K562 (cell line): ENCODE data around the gene FUT9. TPM values are rescaled to one million over a fixed set of nuclear protein-coding genes. Genes with fewer than 3 reads are reported as not detected.

Experiments
- ATAC-seq: fragments of 200-7000 bp; cut with Tn5 transposase; 3 replicates; pipeline ENCODE4 v1.9.1; 2020; ENCODE audit warnings: moderate library complexity
- BruUV-seq: library from RNA; stranded (reverse); fragments of 400-500 nt; replicated peaks from 2 replicates; lab custom pipeline; 2021; lab: Mats Ljungman, UMichigan
- CTCF ChIA-PET: fragments of 300-600 bp; formaldehyde crosslinking; extraction: SDS; loops from one replicate; lab custom pipeline; 2021; ENCODE audit warnings: low intra/inter-chr PET ratio; lab: Yijun Ruan, JAX
- POLR2A ChIA-PET: fragments of 300-600, 350-650 bp; sonication (Branson Sonifier 250); formaldehyde crosslinking; extraction: SDS; loops from one replicate; lab custom pipeline; 2021; ENCODE audit warnings: antibody characterized with exemption, inconsistent platforms; lab: Yijun Ruan, JAX
- DNase-seq, 4 experiments: peaks; one replicate each; pipeline versions ENCODE4 v3.0.0 to v3.0.0-alpha.2; 2011 to 2018; ENCODE audit warnings: low spot score in 3 of 4, mixed read lengths in 3 of 4; ENCODE audit errors: extremely low read depth in 1 of 4
- FAIRE-seq: peaks from 2 replicates; lab custom pipeline; 2011; peaks lifted over from hg19 to GRCh38; lab: Jason Lieb, UNC
- H2AFZ ChIP-seq: 2 replicates; pipeline ENCODE4 v1.6.0; 2011; ENCODE audit warnings: low read depth, low read length, control low read depth, inconsistent platforms
- H3K27ac ChIP-seq: fragments of 200-600 bp; 3 replicates; pipeline ENCODE4 v1.8.0; 2011; ENCODE audit warnings: low read depth, mild to moderate bottlenecking, control low read depth, inconsistent platforms, low read length, moderate library complexity, mixed read lengths; ENCODE audit errors: extremely low read depth
- H3K27me3 ChIP-seq, 2 experiments: fragments of 300-600 bp in 1 of 2; 2 replicates in 1 of 2; 3 replicates in 1 of 2; pipeline versions ENCODE4 v1.6.0 to v1.8.0; 2011; ENCODE audit warnings: inconsistent platforms in 2 of 2, low read length in 2 of 2, mild to moderate bottlenecking in 1 of 2, mixed read lengths in 1 of 2, moderate library complexity in 1 of 2; ENCODE audit not compliant: control insufficient read depth in 2 of 2, insufficient read depth in 2 of 2
- H3K36me3 ChIP-seq: fragments of 300-600 bp; 3 replicates; pipeline ENCODE4 v1.8.0; 2011; ENCODE audit warnings: mild to moderate bottlenecking, low read length, inconsistent platforms; ENCODE audit not compliant: control insufficient read depth, insufficient read depth
- H3K4me1 ChIP-seq, 2 experiments: fragments of 200-600 bp in 1 of 2; replicated peaks in 1 of 2; 2 replicates in 1 of 2; 3 replicates in 1 of 2; pipeline versions ENCODE4 v1.5.1 to v1.8.0; 2011; ENCODE audit warnings: inconsistent platforms in 2 of 2, low read length in 2 of 2, mild to moderate bottlenecking in 1 of 2, mixed read lengths in 1 of 2, moderate library complexity in 1 of 2; ENCODE audit not compliant: control insufficient read depth in 2 of 2, insufficient read depth in 2 of 2
- H3K4me2 ChIP-seq: 2 replicates; pipeline ENCODE4 v1.6.1; 2011; ENCODE audit warnings: low read length, control low read depth, inconsistent platforms, mixed read lengths; ENCODE audit not compliant: insufficient read depth
- H3K4me3 ChIP-seq: fragments of 200-600 bp; sonication (generic), shearing (Covaris generic); 2 replicates; pipeline ENCODE4 v1.5.1; 2016; ENCODE audit warnings: control low read depth, inconsistent platforms
- H3K79me2 ChIP-seq: fragments of 200-600 bp; 3 replicates; pipeline ENCODE4 v1.8.0; 2011; ENCODE audit warnings: low read length, inconsistent platforms; ENCODE audit not compliant: control insufficient read depth, insufficient read depth
- H3K9ac ChIP-seq, 2 experiments: 2 replicates each; pipeline versions ENCODE4 v1.6.0 to v1.6.1; 2011; ENCODE audit warnings: low read depth in 2 of 2, low read length in 2 of 2, control low read depth in 1 of 2, inconsistent platforms in 1 of 2, mild to moderate bottlenecking in 1 of 2, mixed read lengths in 1 of 2; ENCODE audit not compliant: insufficient read depth in 1 of 2
- H3K9me1 ChIP-seq: one replicate; pipeline ENCODE4 v1.6.0; 2011; ENCODE audit warnings: inconsistent platforms, mild to moderate bottlenecking, low read length, moderate library complexity; ENCODE audit not compliant: control insufficient read depth, insufficient read depth
- H3K9me3 ChIP-seq: replicated peaks from 2 replicates; pipeline ENCODE4 v1.5.1; 2011; ENCODE audit warnings: low read depth, low read length, inconsistent platforms; ENCODE audit not compliant: control insufficient read depth, insufficient read depth
- H4K20me1 ChIP-seq: replicated peaks from 2 replicates; pipeline ENCODE4 v1.6.1; 2011; ENCODE audit warnings: low read length, inconsistent platforms, mixed read lengths; ENCODE audit not compliant: control insufficient read depth, insufficient read depth
- ARID2 ChIP-seq: fragments of 450-650 bp; IDR thresholded peaks from 2 replicates; pipeline ENCODE4 v1.6.1; 2017; ENCODE audit warnings: antibody characterized with exemption, mild to moderate bottlenecking
- BCL6 ChIP-seq: fragments of 250-450 bp; sonication (Bioruptor Pico); IDR thresholded peaks from 2 replicates; pipeline ENCODE4 v1.4.0; 2020
- CHCHD3 ChIP-seq: fragments of 250-450 bp; sonication (Bioruptor Pico); IDR thresholded peaks from 2 replicates; pipeline ENCODE4 v2.1.2; 2022; ENCODE audit warnings: mild to moderate bottlenecking
- CTBP1 ChIP-seq: fragments of 450-650 bp; IDR thresholded peaks from 2 replicates; pipeline ENCODE4 v1.6.1; 2016; ENCODE audit warnings: borderline replicate concordance
- ELF1 ChIP-seq: fragments of 200-800 bp; sonication (Bioruptor generic); IDR thresholded peaks from 2 replicates; pipeline ENCODE4 v1.6.1; 2016; ENCODE audit warnings: missing genetic modification characterization, missing compliant biosample characterization
- ETS1 ChIP-seq: conservative IDR thresholded peaks from 2 replicates; pipeline ENCODE4 v1.6.1; 2011; ENCODE audit warnings: low read depth, mild to moderate bottlenecking, low read length; ENCODE audit not compliant: control insufficient read depth
- GTF3C2 ChIP-seq: IDR thresholded peaks from 3 replicates; pipeline ENCODE4 v1.6.1; 2011; ENCODE audit warnings: borderline replicate concordance, mild to moderate bottlenecking, moderate library complexity; ENCODE audit not compliant: insufficient read length; ENCODE audit errors: extremely low read depth
- KLF13 ChIP-seq: fragments of 450-650 bp; IDR thresholded peaks from 2 replicates; pipeline ENCODE4 v1.6.1; 2016; ENCODE audit warnings: missing genetic modification characterization, low read depth, mild to moderate bottlenecking, missing compliant biosample characterization, moderate library complexity, borderline replicate concordance
- MTF1 ChIP-seq: fragments of 250-450 bp; sonication (Bioruptor Pico); IDR thresholded peaks from 2 replicates; pipeline ENCODE4 v1.9.0; 2021; ENCODE audit warnings: moderate library complexity, mild to moderate bottlenecking, inconsistent platforms, borderline replicate concordance
- RAD21 ChIP-seq, 2 experiments: fragments of 250-450 bp in 1 of 2; fragments of 450-650 bp in 1 of 2; sonication (Bioruptor Pico) in 1 of 2; formaldehyde crosslinking in 1 of 2; IDR thresholded peaks in 1 of 2; conservative IDR thresholded peaks in 1 of 2; 2 replicates each; pipeline versions ENCODE4 v1.4.0 to v1.8.0; 2020 to 2022; ENCODE audit warnings: mild to moderate bottlenecking in 2 of 2, moderate library complexity in 1 of 2
- RBM15 ChIP-seq: fragments of 200-400 bp; formaldehyde crosslinking; IDR thresholded peaks from 2 replicates; pipeline ENCODE4 v1.6.1; 2018; ENCODE audit warnings: mild to moderate bottlenecking, low read length, moderate library complexity; ENCODE audit not compliant: insufficient read depth
- RFX5 ChIP-seq: IDR thresholded peaks from 2 replicates; pipeline ENCODE4 v1.6.1; 2011; ENCODE audit warnings: low read depth, mild to moderate bottlenecking, improper control_type of control experiment, low read length
- SOX6 ChIP-seq: fragments of 450-650 bp; IDR thresholded peaks from 2 replicates; pipeline ENCODE4 v1.6.1; 2014; ENCODE audit warnings: mild to moderate bottlenecking
- TAL1 ChIP-seq: fragments of 450-650 bp; IDR thresholded peaks from 2 replicates; pipeline ENCODE4 v1.6.1; 2016; ENCODE audit warnings: mild to moderate bottlenecking
- ZBTB8A ChIP-seq: fragments of 450-650 bp; IDR thresholded peaks from 2 replicates; pipeline ENCODE4 v1.6.1; 2018; ENCODE audit warnings: mild to moderate bottlenecking, moderate library complexity; ENCODE audit not compliant: partially characterized antibody
- WGBS: fragments of 100-300 bp; shearing (Covaris generic); methylation state at CpG from one replicate; pipeline ENCODE4 v1.1.6; 2016; ENCODE audit warnings: low coverage, mixed read lengths; ENCODE audit not compliant: insufficient coverage; ENCODE audit errors: missing lambda C conversion rate; 5-methylcytosine and 5-hydroxymethylcytosine counted together
- in situ Hi-C: fragments of 300-500 bp; cut with MboI; formaldehyde crosslinking; loops from 4 replicates; pipeline ENCODE4 v1.15.0; 2018; ENCODE audit warnings: inconsistent platforms, mixed read lengths
- intact Hi-C: fragments of 100-400 bp; cut with micrococcal nuclease; formaldehyde crosslinking; loops from 2 replicates; pipeline ENCODE4 v1.14.2; 2022
- polyA plus RNA-seq, 8 experiments: library from polyadenylated mRNA; depleted of rRNA in 4 of 8; stranded (reverse) in 5 of 8; unstranded in 3 of 8; fragments of >200 nt; fragmentation: Nextera tagmentation in 2 of 8; fragmentation: Illumina TruSeq in 1 of 8; extraction: Ambion mirVana in 2 of 8; extraction: Trizol in 1 of 8; gene quantifications; 2 replicates each; pipeline versions ENCODE4 v1.2.1 to v1.2.3, GENCODE V29; 2011 to 2014; ENCODE audit warnings: inconsistent platforms in 1 of 8, missing spikeins in 1 of 8
- total RNA-seq, 7 experiments: library from RNA; depleted of rRNA in 6 of 7; stranded (reverse); fragments of >200 nt in 6 of 7; fragmentation: Illumina TruSeq in 2 of 7; extraction: Trizol in 2 of 7; gene quantifications; 2 replicates each; pipeline versions ENCODE4 v1.2.1 to v1.2.3, GENCODE V29; 2011 to 2021; ENCODE audit warnings: low replicate concordance in 1 of 7
- TF ChIP-seq, protein P1 (sequence below), 2 experiments: fragments of 450-650 bp; IDR thresholded peaks; 2 replicates each; pipeline ENCODE4 v1.6.1; 2018; ENCODE audit warnings: mild to moderate bottlenecking in 2 of 2, low read depth in 1 of 2; ENCODE audit not compliant: partially characterized antibody in 2 of 2

Gene FUT9
- total and polyA plus RNA-seq, 9 of the 15 experiments (the other 6 are each of a cell fraction or from before 2014, with no cell fraction given): not detected

DNA sequence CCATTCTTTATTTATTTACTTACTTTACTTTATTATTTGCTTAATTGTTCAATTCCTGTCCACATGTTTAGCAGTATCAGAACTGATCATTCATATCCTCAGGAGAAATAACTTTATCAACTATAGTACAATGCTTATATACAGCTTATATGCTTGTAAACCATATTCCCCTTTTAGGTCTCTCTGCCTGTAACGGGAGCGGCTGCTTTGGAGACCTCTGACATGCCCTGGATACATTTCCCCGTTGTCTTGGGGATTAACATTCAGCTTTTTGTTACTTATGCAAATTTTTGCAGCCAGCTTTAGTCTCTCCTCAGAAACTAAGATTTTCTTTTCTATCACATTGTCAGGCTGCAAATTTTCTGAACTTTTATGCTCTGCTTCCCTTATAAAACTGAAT, 17.6 kb upstream of the FUT9 start:
- Histone ChIP-seq H3K9me3 (no peaks in the 10 kb centered on the region; the same call in 1 of the 2 replicates), H3K27ac (no peak overlapping the region), H4K20me1 (no peaks in the 10 kb centered on the region), H3K4me2 (no peak overlapping the region), H3K9me1 (no peaks in the 10 kb centered on the region), H3K4me1 (no peaks in the 10 kb centered on the region), H3K79me2 (no peaks in the 10 kb centered on the region), H2AFZ (no peak overlapping the region), H3K36me3 (no peaks in the 10 kb centered on the region), H3K4me3 (no peak overlapping the region), H3K27me3 (no peaks in the 10 kb centered on the region), H3K9ac (no peak overlapping the region)
- ChIA-PET CTCF (no interaction called here), POLR2A (no interaction called here)
- no TSS peak for BruUV-seq
- 2% methylated on average over 3 of the region's 3 CpGs for WGBS
- in situ Hi-C loops (no loop called here), intact Hi-C loops (no loop called here)
- DNase-seq (no peak), ATAC-seq (no peak), FAIRE-seq (no peak)
- no peak for TF ChIP-seq RAD21 (CRISPR knock-in tag; conservative IDR thresholded peaks at IDR 0.05 in 1 of 2, IDR thresholded peaks at IDR 0.05 in 1 of 2)
- no peak for TF ChIP-seq RFX5
- TF ChIP-seq, protein P1, sequence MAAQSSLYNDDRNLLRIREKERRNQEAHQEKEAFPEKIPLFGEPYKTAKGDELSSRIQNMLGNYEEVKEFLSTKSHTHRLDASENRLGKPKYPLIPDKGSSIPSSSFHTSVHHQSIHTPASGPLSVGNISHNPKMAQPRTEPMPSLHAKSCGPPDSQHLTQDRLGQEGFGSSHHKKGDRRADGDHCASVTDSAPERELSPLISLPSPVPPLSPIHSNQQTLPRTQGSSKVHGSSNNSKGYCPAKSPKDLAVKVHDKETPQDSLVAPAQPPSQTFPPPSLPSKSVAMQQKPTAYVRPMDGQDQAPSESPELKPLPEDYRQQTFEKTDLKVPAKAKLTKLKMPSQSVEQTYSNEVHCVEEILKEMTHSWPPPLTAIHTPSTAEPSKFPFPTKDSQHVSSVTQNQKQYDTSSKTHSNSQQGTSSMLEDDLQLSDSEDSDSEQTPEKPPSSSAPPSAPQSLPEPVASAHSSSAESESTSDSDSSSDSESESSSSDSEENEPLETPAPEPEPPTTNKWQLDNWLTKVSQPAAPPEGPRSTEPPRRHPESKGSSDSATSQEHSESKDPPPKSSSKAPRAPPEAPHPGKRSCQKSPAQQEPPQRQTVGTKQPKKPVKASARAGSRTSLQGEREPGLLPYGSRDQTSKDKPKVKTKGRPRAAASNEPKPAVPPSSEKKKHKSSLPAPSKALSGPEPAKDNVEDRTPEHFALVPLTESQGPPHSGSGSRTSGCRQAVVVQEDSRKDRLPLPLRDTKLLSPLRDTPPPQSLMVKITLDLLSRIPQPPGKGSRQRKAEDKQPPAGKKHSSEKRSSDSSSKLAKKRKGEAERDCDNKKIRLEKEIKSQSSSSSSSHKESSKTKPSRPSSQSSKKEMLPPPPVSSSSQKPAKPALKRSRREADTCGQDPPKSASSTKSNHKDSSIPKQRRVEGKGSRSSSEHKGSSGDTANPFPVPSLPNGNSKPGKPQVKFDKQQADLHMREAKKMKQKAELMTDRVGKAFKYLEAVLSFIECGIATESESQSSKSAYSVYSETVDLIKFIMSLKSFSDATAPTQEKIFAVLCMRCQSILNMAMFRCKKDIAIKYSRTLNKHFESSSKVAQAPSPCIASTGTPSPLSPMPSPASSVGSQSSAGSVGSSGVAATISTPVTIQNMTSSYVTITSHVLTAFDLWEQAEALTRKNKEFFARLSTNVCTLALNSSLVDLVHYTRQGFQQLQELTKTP (IDR thresholded peaks at IDR 0.05; ENCODE audit: low read depth in 1 of 2, partially characterized antibody in 2 of 2): no peak
- TF ChIP-seq ARID2: no peak
- TF ChIP-seq RBM15: no peak
- no peak for TF ChIP-seq ETS1
- TF ChIP-seq ELF1 (tag): no peak
- TF ChIP-seq GTF3C2: no peak
- TF ChIP-seq CHCHD3 (CRISPR knock-in tag): no peak
- no peak for TF ChIP-seq MTF1 (CRISPR knock-in tag)
- TF ChIP-seq TAL1: no peak
- TF ChIP-seq CTBP1: no peak
- TF ChIP-seq KLF13 (tag): no peak
- TF ChIP-seq ZBTB8A: no peak
- no peak for TF ChIP-seq SOX6
- TF ChIP-seq BCL6 (CRISPR knock-in tag): no peak
